NCI-H748 (cell line): ENCODE measurements around the gene FLOT1.

ENCODE experiments used
- DNase-seq: peaks from one replicate; lab custom pipeline; 2025; ENCODE audit not compliant: unreplicated experiment; lab: John Stamatoyannopoulos, UW

Gene FLOT1

DNA sequence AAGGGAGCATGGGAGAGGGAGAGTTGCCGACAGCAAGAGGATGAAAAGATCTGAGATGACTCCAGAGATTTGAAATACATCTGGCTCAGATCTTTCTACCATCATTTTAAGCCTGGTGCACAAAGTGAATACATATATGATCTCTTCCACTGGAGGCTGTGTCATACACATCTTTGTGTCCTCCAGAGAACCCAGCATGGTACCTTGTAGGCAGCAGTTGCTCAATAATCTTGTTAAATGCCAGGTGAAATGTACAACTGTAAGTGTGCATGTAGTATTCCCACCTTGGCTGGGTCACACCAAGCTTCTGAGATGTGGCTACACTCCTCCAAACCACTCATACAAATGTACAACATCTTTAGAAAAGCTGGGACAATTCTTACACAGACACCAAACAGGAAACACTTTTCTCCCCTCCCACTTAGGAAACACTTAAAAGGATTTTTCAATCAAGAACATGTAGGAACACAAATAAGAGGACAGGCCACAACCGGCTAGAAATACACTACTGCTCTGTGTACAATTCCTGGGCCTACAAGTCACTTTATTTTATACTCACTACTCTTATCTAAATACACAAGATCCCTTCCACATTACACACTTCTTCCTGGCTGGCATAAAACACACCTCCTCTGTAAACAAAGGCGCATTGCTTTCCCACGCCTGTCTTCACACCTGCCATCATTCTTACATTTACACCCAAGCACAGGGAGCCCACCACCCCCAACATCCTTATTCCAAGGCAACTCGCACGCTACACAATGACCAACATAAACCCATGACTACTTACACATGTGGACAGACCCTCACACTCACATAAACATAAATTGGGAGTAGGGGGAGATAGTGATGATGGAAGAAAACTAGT lies 5.6 kb upstream of the FLOT1 start:
- DNase-seq: no peak

DNA sequence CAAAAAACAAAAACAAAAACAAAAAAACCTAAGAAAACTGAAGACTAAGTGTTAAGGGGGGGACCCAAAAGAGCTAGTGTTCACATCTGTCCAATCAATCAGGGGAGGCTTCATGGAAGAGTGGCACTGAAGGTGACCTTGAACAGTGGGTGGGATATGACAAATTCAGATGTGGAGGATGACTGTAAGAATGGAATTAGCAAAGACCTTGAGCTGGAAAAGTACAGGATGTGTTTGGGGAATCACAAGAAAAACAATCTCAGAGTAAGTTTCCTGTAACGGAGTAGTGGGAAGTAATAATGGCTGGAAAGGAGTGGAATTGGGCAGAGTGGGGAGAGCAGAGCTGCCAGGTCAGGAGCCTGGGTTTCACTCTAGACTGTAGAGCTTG lies 4.8 kb upstream of the FLOT1 start:
- DNase-seq: no peak

- peak; percentile 81 for DNase-seq
Measured at GRCh38 chr6:30744054-30744805, 1.7 kb upstream of the FLOT1 start, which contains the start of gene IER3. Gene IER3 (minus strand): TSS chr6:30744547. CDS start chr6:30744518, 29 bp downstream.

DNA sequence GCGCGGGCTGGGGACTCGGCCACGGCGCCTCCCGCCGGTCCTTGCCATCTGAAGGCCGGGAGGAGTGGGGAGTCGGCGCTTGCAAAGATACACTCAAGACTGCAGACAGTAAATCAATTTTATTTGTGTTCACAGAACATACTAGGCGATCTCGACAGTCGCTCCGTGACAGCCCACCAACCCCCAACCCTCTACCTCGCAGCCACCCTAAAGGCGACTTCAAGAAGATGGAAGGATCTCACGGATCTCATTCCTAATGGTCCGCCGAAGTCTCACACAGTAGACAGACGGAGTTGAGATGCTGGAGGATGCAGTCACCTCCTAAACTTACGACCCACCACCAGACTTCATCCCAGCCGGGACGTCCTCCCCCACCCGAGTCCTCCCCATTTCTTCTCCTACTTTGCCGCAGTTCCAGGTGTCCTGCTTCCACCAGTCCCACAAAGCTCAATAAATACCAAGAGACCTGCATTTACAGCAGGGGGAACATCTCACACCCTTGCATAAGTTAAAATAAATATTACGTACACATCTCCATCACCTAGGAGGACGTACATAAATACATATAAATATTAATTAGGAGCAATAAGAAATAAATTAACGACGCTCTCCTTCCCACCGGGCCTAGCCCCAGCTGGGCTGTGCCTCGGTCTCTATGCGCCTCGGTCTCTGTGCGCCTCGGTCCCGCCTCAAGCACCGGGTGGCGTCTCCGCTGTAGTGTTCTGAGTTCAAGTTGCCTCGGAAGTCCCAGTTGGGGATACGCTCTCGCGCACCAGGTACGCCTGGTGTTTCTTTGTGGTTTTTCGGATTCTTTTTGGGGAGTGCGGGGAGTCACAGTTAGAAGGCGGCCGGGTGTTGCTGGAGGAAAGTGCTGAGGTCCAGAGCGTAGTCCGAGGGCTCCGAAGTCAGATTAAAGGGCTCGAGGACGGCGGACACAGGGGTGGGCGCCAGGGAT lies 889 bp upstream of the FLOT1 start:
- DNase-seq: no peak

DNA sequence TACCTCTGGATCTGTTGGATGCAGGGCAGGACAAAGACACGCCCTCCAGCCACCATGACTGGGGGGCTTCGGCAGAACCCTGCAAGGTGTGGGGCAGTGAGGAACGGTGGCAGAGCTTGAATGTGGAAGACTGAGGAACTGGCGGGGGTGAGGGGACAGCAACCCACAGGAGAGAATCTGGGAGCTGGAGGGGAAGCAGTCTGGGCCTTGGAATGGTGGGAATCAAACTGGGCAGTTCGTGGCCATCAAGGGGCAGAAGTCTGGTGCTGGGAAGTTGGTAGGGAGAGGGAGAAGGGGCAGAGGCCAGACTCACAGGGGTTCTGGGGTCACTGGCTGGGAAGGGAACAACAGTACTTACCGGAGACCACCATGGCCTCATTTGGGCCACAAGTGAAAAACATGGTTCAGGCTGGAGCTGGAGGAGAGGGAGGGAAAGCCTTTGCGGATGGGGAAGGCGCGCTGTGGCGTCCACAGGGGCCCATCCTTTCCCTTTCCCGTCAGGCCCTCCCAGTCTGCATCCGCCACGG lies 635 bp downstream of the FLOT1 start:
- DNase-seq: no peak

GRCh38 chr6:30741063-30741779 lies 1.3 kb downstream of the FLOT1 start:
- no peak for DNase-seq

GRCh38 chr6:30740540-30740870 lies 2.0 kb downstream of the FLOT1 start:
- DNase-seq: no peak

DNA sequence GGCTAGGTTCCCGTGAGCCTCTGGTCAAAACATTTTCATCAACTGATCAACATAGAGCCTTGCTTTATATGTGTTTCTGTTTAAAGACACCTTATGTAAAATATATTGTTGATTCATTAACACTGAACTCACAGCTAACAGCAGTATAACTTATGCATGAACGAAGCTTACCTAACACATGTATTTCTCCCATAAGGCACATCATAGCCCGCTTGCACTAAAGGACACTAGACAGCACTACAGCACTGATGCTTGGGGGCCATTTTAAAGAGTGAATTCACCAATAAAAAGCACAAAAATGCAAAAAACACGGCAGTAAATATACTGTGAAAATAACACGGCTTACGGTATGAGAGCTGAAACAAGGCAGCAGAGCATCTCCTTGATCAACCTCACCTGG lies 4.0 kb downstream of the FLOT1 start:
- no peak for DNase-seq

GRCh38 chr6:30735668-30736314 lies 6.7 kb downstream of the FLOT1 start:
- DNase-seq: no peak

- no peak for DNase-seq
Measured at GRCh38 chr6:30732237-30732943, 10.1 kb downstream of the FLOT1 start.

- peak; percentile 70 for DNase-seq
Measured at GRCh38 chr6:30730601-30731435, 11.7 kb downstream of the FLOT1 start.

DNA sequence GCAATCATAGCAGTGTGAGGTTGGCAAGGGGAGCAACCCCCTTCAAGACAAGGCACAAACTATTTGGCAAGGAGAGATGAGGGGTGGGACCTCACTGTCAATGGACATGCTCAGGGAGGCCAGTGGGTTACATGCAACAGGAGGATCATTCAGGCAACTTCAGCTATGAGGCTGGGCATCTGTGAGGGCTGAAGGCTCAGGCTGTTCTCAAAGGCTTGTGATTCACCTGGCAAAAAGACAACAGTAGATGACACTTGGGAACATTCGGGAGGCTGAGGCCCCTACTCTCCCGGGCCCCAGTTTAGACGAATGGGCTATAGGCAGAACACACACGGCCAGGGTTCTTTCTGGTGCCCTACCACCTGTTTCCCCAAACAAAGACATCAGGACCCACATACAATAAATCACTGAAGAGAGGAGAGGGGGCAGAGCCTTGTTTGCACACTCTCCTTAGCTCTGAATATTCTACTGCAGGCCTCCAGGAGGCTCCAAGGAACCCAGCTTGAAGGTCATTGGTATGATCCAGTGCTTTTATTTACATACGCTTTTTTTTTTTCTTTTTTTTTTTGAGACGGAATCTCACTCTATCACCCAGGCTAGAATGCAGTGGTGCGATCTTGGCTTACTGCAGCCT lies 14.4 kb downstream of the FLOT1 start:
- no peak for DNase-seq

DNA sequence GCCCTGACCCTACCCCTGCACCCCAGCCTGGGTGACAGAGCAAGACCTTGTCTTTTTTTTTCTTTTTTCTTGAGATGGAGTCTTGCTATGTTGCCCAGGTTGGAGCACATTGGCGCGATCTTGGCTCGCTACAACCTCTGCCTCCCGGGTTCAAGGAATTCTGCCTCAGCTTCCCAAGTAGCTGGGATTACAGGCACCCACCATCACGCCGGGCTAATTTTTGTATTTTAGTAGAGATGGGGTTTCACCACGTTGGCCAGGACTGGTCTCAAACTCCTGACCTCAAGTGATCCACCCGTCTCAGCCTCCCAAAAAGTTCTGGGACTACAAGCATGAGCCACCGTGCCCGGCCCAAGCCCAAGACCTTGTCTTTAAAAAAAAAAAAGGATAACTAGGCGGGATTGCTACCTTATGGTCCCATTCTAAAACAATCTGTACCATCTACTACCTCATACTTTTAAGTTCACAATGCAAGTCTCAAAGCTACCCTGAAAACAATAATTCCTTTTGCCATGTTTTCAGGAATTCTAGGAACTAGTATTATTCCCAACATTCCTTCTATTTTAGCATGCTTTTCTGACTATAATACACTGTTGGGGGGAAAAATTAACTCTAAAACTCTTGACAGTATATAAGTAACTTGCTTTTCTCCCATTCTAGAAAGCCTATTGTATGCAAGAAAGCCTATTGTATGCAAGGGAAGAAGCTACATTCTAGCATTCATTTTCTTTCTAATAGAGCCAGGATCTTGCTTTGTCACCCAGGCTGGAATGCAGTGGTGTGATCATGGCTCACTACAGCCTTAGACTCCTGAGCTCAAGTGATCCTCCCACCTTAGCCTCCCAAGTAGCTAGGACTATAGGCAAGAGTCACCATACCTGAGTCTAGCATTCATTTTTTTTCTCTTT lies 15.7 kb downstream of the FLOT1 start:
- DNase-seq: no peak

GRCh38 chr6:30725713-30726505 lies 16.6 kb downstream of the FLOT1 start:
- DNase-seq: peak; percentile 41

DNA sequence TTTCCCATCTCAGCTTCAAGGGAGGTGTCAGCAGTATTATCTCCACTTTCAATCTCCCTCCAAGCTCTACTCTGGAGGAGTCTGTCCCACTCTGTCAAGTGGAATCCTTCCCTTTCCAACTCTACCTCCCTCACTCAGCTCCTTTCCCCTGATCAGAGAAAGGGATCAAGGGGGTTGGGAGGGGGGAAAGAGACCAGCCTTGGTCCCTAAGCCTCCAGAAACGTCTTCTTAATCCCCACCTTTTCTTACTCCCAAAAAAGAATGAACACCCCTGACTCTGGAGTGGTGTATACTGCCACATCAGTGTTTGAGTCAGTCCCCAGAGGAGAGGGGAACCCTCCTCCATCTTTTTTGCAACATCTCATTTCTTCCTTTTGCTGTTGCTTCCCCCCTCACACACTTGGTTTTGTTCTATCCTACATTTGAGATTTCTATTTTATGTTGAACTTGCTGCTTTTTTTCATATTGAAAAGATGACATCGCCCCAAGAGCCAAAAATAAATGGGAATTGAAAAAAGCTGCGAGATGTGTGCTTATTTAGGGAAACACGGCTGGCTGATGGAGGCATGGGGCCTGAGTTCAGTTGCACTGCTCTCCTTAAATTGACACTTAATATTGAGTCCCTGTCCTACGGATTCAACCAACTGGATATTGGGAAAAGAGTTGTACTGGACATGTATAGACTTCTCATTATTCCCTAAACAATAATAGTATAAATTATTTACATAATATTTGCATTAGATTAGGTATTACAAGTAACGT lies 17.4 kb downstream of the FLOT1 start:
- no peak for DNase-seq
